HG02852 (cell line): ENCODE results near the gene CPAMD8.
"Not testable (repeated sequence)": the region's sequence is repeated elsewhere in the genome, so short reads cannot be mapped to it uniquely, and the experiment has no call there.

Source experiments
- ATAC-seq: cut with Tn5 transposase; IDR thresholded peaks from one replicate; pipeline ENCODE4 v1.9.1; 2021; ENCODE audit warnings: mild to moderate bottlenecking, moderate library complexity; ENCODE audit not compliant: unreplicated experiment

The CPAMD8 gene

GRCh38 chr19:17002455-17002854, 24.2 kb downstream of the CPAMD8 start:
- ATAC-seq: no peak

GRCh38 chr19:17001603-17002183, 24.9 kb downstream of the CPAMD8 start:
- ATAC-seq: no peak

- ATAC-seq: no peak
Measured at GRCh38 chr19:16998635-16999194, 27.9 kb downstream of the CPAMD8 start.

- ATAC-seq: not testable (repeated sequence)
Measured at GRCh38 chr19:16996838-16997490, 29.6 kb downstream of the CPAMD8 start.

- ATAC-seq: no peak
Measured at GRCh38 chr19:16988661-16989060, 37.9 kb downstream of the CPAMD8 start.

GRCh38 chr19:16985403-16985802, 41.2 kb downstream of the CPAMD8 start:
- ATAC-seq: no peak

GRCh38 chr19:16982586-16982985, 44.0 kb downstream of the CPAMD8 start:
- ATAC-seq: not testable (repeated sequence)

GRCh38 chr19:16978839-16979802, 47.5 kb downstream of the CPAMD8 start:
- no peak for ATAC-seq

- ATAC-seq: no peak
Measured at GRCh38 chr19:16978156-16978555, 48.5 kb downstream of the CPAMD8 start.

- ATAC-seq: no peak
Measured at GRCh38 chr19:16977306-16977705, 49.3 kb downstream of the CPAMD8 start.

- no peak for ATAC-seq
Measured at GRCh38 chr19:16976446-16976845, 50.2 kb downstream of the CPAMD8 start.

- ATAC-seq: no peak
Measured at GRCh38 chr19:16970821-16971220, 55.8 kb downstream of the CPAMD8 start.

- no peak for ATAC-seq
Measured at GRCh38 chr19:16969135-16969534, 57.5 kb downstream of the CPAMD8 start.

GRCh38 chr19:16960996-16961822, 65.4 kb downstream of the CPAMD8 start:
- not testable (repeated sequence) for ATAC-seq

GRCh38 chr19:16958277-16958676, 68.3 kb downstream of the CPAMD8 start:
- ATAC-seq: not testable (repeated sequence)

GRCh38 chr19:16957855-16958254, 68.8 kb downstream of the CPAMD8 start:
- no peak for ATAC-seq

GRCh38 chr19:16957151-16957701, 69.4 kb downstream of the CPAMD8 start:
- ATAC-seq: no peak

- ATAC-seq: no peak
Measured at GRCh38 chr19:16955161-16955560, 71.4 kb downstream of the CPAMD8 start.

GRCh38 chr19:16952046-16952445, 74.6 kb downstream of the CPAMD8 start:
- no peak for ATAC-seq

GRCh38 chr19:16951529-16951928, 75.1 kb downstream of the CPAMD8 start:
- no peak for ATAC-seq
